IMR-90 (cell line): Measurements from ENCODE around the gene ATP11A. TPM values are rescaled to one million over a fixed set of nuclear protein-coding genes. Genes with fewer than 3 reads are reported as not detected.

Source experiments
- BHLHE40 ChIP-seq: fragments of 150-350 bp; IDR thresholded peaks from 2 replicates; pipeline ENCODE4 v1.6.1; 2016; ENCODE audit warnings: mild to moderate bottlenecking, low read depth, low read length
- MAFK ChIP-seq: IDR thresholded peaks from 2 replicates; pipeline ENCODE4 v1.6.1; 2012; ENCODE audit warnings: low read depth, low read length, improper control_type of control experiment
- RCOR1 ChIP-seq: IDR thresholded peaks from 2 replicates; pipeline ENCODE4 v1.6.1; 2012; ENCODE audit warnings: mild to moderate bottlenecking, low read length, improper control_type of control experiment; ENCODE audit not compliant: insufficient replicate concordance
- SMC3 ChIP-seq: fragments of 150-350 bp; IDR thresholded peaks from 2 replicates; pipeline ENCODE4 v1.6.1; 2016; ENCODE audit warnings: low read depth, mild to moderate bottlenecking, antibody characterized with exemption, low read length, moderate library complexity
- polyA plus RNA-seq, 3 experiments: library from polyadenylated mRNA; depleted of rRNA; stranded (reverse); fragments of >200 nt; gene quantifications; 2 replicates each; pipeline ENCODE4 v1.2.3, GENCODE V29; 2012; ENCODE audit warnings: low replicate concordance in 1 of 3
- total RNA-seq: library from RNA; depleted of rRNA; stranded (reverse); fragments of >200 nt; gene quantifications from 2 replicates; pipeline ENCODE4 v1.2.3, GENCODE V29; 2012
- TF ChIP-seq, protein P1 (sequence below): fragments of 150-350 bp; IDR thresholded peaks from 2 replicates; pipeline ENCODE4 v1.6.1; 2017; ENCODE audit warnings: mild to moderate bottlenecking, antibody characterized with exemption, low read length, low read depth

The ATP11A gene
- total and polyA plus RNA-seq, 2 of the 4 experiments (the other 2 are of a cell fraction), result 8.4 to 12.0 TPM

DNA sequence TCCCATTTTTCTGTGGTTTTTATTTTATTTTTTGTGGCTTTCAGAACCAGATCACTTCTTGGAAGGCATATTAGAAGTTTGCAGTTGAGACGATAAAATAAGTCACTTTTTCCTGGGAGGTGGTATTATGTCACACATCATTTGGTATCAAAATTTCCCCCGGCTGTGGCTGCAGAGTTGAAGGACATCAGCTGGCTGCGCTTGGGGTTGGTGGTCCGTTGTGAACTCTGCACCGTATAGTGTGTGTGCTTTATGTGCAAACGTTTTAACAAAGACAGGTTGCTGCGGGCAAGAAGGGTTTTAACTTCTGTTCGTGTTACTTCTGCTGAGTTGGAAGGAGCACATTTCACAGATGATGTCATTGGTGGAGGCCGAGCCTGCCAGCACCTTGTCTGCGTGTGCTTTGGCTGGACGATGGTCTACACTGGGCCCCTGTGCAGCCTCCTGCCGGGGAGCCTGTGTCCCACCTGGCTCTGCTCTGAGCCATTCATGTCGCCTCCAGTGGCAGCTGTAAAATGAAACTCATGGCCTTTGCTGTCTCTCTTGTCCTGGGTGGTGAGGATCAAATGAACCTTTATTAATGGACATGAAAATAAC is 9.6 kb downstream of the ATP11A start (continued):
- TF ChIP-seq, protein P1, sequence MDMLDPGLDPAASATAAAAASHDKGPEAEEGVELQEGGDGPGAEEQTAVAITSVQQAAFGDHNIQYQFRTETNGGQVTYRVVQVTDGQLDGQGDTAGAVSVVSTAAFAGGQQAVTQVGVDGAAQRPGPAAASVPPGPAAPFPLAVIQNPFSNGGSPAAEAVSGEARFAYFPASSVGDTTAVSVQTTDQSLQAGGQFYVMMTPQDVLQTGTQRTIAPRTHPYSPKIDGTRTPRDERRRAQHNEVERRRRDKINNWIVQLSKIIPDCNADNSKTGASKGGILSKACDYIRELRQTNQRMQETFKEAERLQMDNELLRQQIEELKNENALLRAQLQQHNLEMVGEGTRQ, result no peak
- no peak for TF ChIP-seq MAFK
- no peak for TF ChIP-seq SMC3
- no peak for TF ChIP-seq BHLHE40
- no peak for TF ChIP-seq RCOR1
